A549 (cell line): ENCODE results near the gene PRKAG3. TPM values are rescaled to one million over a fixed set of nuclear protein-coding genes. Genes with fewer than 3 reads are reported as not detected.

ENCODE experiments used
- ATAC-seq, 2 experiments: fragments of 200-7000 bp in 1 of 2; fragments of >200 bp in 1 of 2; cut with Nextera tagmentation in 1 of 2; cut with Tn5 transposase in 1 of 2; 3 replicates each; pipeline versions ENCODE4 v1.8.0 to v1.9.1; 2018 to 2020; ENCODE audit warnings: mild to moderate bottlenecking in 1 of 2, moderate library complexity in 1 of 2
- CTCF ChIA-PET: fragments of 300-600 bp; sonication (Branson Sonifier 250); formaldehyde crosslinking; extraction: SDS; loops from one replicate; lab custom pipeline; 2021; ENCODE audit warnings: antibody characterized with exemption, inconsistent platforms; lab: Yijun Ruan, JAX
- POLR2A ChIA-PET: fragments of 350-600 bp; formaldehyde crosslinking; extraction: SDS; loops from one replicate; lab custom pipeline; 2021; ENCODE audit warnings: antibody characterized with exemption, inconsistent platforms; lab: Yijun Ruan, JAX
- DNase-seq, 2 experiments: peaks; one replicate each; pipeline versions ENCODE4 v3.0.0 to v3.0.0-alpha.2; 2011 to 2016; ENCODE audit warnings: low read depth in 1 of 2, low spot score in 1 of 2
- FAIRE-seq: peaks from 2 replicates; lab custom pipeline; 2011; peaks lifted over from hg19 to GRCh38; lab: Jason Lieb, UNC
- H3K27ac ChIP-seq, 2 experiments: fragments of >200 bp; sonication (Bioruptor Twin); formaldehyde crosslinking; 3 replicates each; pipeline ENCODE4 v1.5.1; 2016 to 2017
- H3K4me1 ChIP-seq: fragments of >200 bp; sonication (Bioruptor Twin); formaldehyde crosslinking; 3 replicates; pipeline ENCODE4 v1.6.1; 2016
- H3K4me2 ChIP-seq: fragments of >200 bp; sonication (Bioruptor Twin); formaldehyde crosslinking; 3 replicates; pipeline ENCODE4 v1.6.1; 2016
- H3K4me3 ChIP-seq: fragments of >200 bp; sonication (Bioruptor Twin); formaldehyde crosslinking; 3 replicates; pipeline ENCODE4 v1.5.1; 2016
- H3K9me3 ChIP-seq: fragments of >200 bp; sonication (Bioruptor Twin); formaldehyde crosslinking; 3 replicates; pipeline ENCODE4 v1.6.1; 2016
- CEBPB ChIP-seq, 2 experiments: fragments of >200 bp in 1 of 2; sonication (Bioruptor Twin) in 1 of 2; formaldehyde crosslinking in 1 of 2; IDR thresholded peaks; 2 replicates each; pipeline ENCODE4 v1.6.1; 2012 to 2016
- EHMT2 ChIP-seq: fragments of 200-600 bp; sonication (generic); IDR thresholded peaks from 2 replicates; pipeline ENCODE4 v1.6.1; 2016; ENCODE audit warnings: antibody characterized with exemption, low read depth, mild to moderate bottlenecking, moderate library complexity
- ELK1 ChIP-seq: fragments of 150-350 bp; IDR thresholded peaks from 2 replicates; pipeline ENCODE4 v1.6.1; 2014; ENCODE audit warnings: low read depth, mild to moderate bottlenecking, low read length
- ESRRA ChIP-seq: fragments of 150-350 bp; IDR thresholded peaks from 2 replicates; pipeline ENCODE4 v1.6.1; 2014; ENCODE audit warnings: mild to moderate bottlenecking, low read length, borderline replicate concordance
- FOSB ChIP-seq: fragments of 250-450 bp; sonication (Bioruptor Pico); IDR thresholded peaks from 2 replicates; pipeline ENCODE4 v1.5.0; 2020; ENCODE audit warnings: mild to moderate bottlenecking, moderate library complexity
- FOSL2 ChIP-seq, 2 experiments: fragments of 450-650 bp in 1 of 2; fragments of >200 bp in 1 of 2; sonication (Bioruptor Twin) in 1 of 2; formaldehyde crosslinking; IDR thresholded peaks; 2 replicates each; pipeline versions ENCODE4 v1.5.0 to v1.6.1; 2016 to 2020; ENCODE audit warnings: mild to moderate bottlenecking in 1 of 2, moderate library complexity in 1 of 2
- HOXB13 ChIP-seq: fragments of 250-450 bp; sonication (Bioruptor Pico); IDR thresholded peaks from 2 replicates; pipeline ENCODE4 v1.5.0; 2020; ENCODE audit warnings: low read depth, mild to moderate bottlenecking, moderate library complexity
- MYC ChIP-seq: IDR thresholded peaks from 2 replicates; pipeline ENCODE4 v1.6.1; 2012; ENCODE audit warnings: mild to moderate bottlenecking, inconsistent platforms, low read length, improper control_type of control experiment, borderline replicate concordance
- NFE2L2 ChIP-seq: fragments of 150-350 bp; conservative IDR thresholded peaks from 2 replicates; pipeline ENCODE4 v1.6.1; 2014; ENCODE audit warnings: low read length
- NR3C1 ChIP-seq: fragments of >200 bp; sonication (Bioruptor Twin); formaldehyde crosslinking; IDR thresholded peaks from 3 replicates; pipeline ENCODE4 v1.6.1; 2017
- PHF8 ChIP-seq: fragments of 200-600 bp; sonication (generic); IDR thresholded peaks from 2 replicates; pipeline ENCODE4 v1.6.1; 2016; ENCODE audit warnings: low read depth, mild to moderate bottlenecking, antibody characterized with exemption, moderate library complexity, borderline replicate concordance
- RAD21 ChIP-seq, 2 experiments: fragments of >200 bp in 1 of 2; sonication (Bioruptor Twin) in 1 of 2; formaldehyde crosslinking in 1 of 2; IDR thresholded peaks in 1 of 2; conservative IDR thresholded peaks in 1 of 2; 2 replicates in 1 of 2; 3 replicates in 1 of 2; pipeline ENCODE4 v1.6.1; 2012 to 2018; ENCODE audit warnings: inconsistent platforms in 1 of 2
- RARB ChIP-seq: fragments of 250-450 bp; sonication (Bioruptor Pico); IDR thresholded peaks from 2 replicates; pipeline ENCODE4 v1.8.0; 2021; ENCODE audit warnings: mild to moderate bottlenecking, moderate library complexity
- RFX5 ChIP-seq: fragments of 450-650 bp; IDR thresholded peaks from 2 replicates; pipeline ENCODE4 v1.7.1; 2014; ENCODE audit warnings: antibody characterized with exemption, mild to moderate bottlenecking, moderate library complexity
- RNF2 ChIP-seq: fragments of 200-600 bp; sonication (generic); IDR thresholded peaks from 2 replicates; pipeline ENCODE4 v1.6.1; 2016; ENCODE audit warnings: low read depth, mild to moderate bottlenecking, antibody characterized with exemption, moderate library complexity, borderline replicate concordance
- SMC3 ChIP-seq: fragments of >200 bp; sonication (Bioruptor Twin); formaldehyde crosslinking; IDR thresholded peaks from 3 replicates; pipeline ENCODE4 v1.6.1; 2018; ENCODE audit warnings: inconsistent platforms
- TFCP2L1 ChIP-seq: fragments of 250-450 bp; sonication (Bioruptor Pico); IDR thresholded peaks from 2 replicates; pipeline ENCODE4 v1.5.0; 2021; ENCODE audit warnings: mild to moderate bottlenecking
- ZFP36 ChIP-seq: fragments of 450-650 bp; IDR thresholded peaks from 2 replicates; pipeline ENCODE4 v1.6.1; 2014; ENCODE audit warnings: borderline replicate concordance; ENCODE audit not compliant: partially characterized antibody
- WGBS: methylation state at CpG from one replicate; pipeline ENCODE4 v1.1.6; 2017; ENCODE audit errors: missing lambda C conversion rate; 5-methylcytosine and 5-hydroxymethylcytosine counted together
- polyA plus RNA-seq, 4 experiments: library from polyadenylated mRNA; depleted of rRNA in 3 of 4; stranded (reverse); fragments of >200 nt; fragmentation: RNase III in 1 of 4; extraction: RNeasy Plus Mini Kit Qiagen cat#74134 plus additional on column Dnase treatment in 1 of 4; gene quantifications; 2 replicates in 3 of 4; 3 replicates in 1 of 4; pipeline ENCODE4 v1.2.3, GENCODE V29; 2011 to 2017
- TF ChIP-seq, protein P1 (sequence below): fragments of >200 bp; sonication (Bioruptor Twin); formaldehyde crosslinking; IDR thresholded peaks from 2 replicates; pipeline ENCODE4 v1.6.1; 2016
- TF ChIP-seq, protein P2 (sequence below): fragments of >200 bp; sonication (Bioruptor Twin); formaldehyde crosslinking; IDR thresholded peaks from 3 replicates; pipeline ENCODE4 v1.6.1; 2016
- TF ChIP-seq, protein P3 (sequence below): fragments of 200-600 bp; sonication (generic); IDR thresholded peaks from 2 replicates; pipeline ENCODE4 v1.6.1; 2016; ENCODE audit warnings: antibody characterized with exemption, mild to moderate bottlenecking, moderate library complexity
- TF ChIP-seq, protein P4 (sequence below): fragments of 250-450 bp; sonication (Bioruptor Pico); IDR thresholded peaks from 2 replicates; pipeline ENCODE4 v1.5.0; 2021; ENCODE audit warnings: mild to moderate bottlenecking, moderate library complexity, borderline replicate concordance

Gene PRKAG3
- polyA plus RNA-seq, 2 of the 4 experiments (the other 2 are of a cell fraction) = not detected

- ATAC-seq = no peak
- Histone ChIP-seq H3K4me3 (no peak overlapping the region), H3K4me1 (peaks cover 9% of the 10 kb centered on the region; the same call in 1 of the 3 replicates), H3K27ac (no peak overlapping the region), H3K4me2 (no peak overlapping the region), H3K9me3 (no peaks in the 10 kb centered on the region)
- DNase-seq = no peak
- 67% methylated on average over 1 of the region's 5 CpGs for WGBS
- TF ChIP-seq PHF8 (no peak), NFE2L2 (no peak), ZFP36 (no peak), ELK1 (no peak), RARB (CRISPR knock-in tag) (no peak), ESRRA (no peak), CEBPB (IDR thresholded peaks at IDR 0.05) (no peak), RFX5 (no peak), FOSB (CRISPR knock-in tag) (no peak), EHMT2 (no peak)
- TF ChIP-seq, protein P1, sequence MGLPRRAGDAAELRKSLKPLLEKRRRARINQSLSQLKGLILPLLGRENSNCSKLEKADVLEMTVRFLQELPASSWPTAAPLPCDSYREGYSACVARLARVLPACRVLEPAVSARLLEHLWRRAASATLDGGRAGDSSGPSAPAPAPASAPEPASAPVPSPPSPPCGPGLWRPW = no peak
- no peak for FAIRE-seq
- ChIA-PET POLR2A (no interaction called here), CTCF (interaction anchor here (1.6 to 23.0 kb wide), 10 partner anchors 9 to 152 kb away, joined by 4 to 665 read pairs (median 12); partner anchors contain the start of genes CDK5R2 and WNT6)
These were observed 46.3 kb upstream of the PRKAG3 start for GRCh38 chr2:218877891-218878290.

GRCh38 chr2:218877331-218877730 lies 45.7 kb upstream of the PRKAG3 start:
- H3K27ac ChIP-seq = no peak overlapping the region
- 31% methylated on average over 6 of the region's 6 CpGs for WGBS

More at GRCh38 chr2:218877331-218877730, 45.7 kb upstream of the PRKAG3 start:
- ChIA-PET CTCF (interaction anchor here (0.5 to 23.0 kb wide), 37 partner anchors 9 to 481 kb away, joined by 3 to 665 read pairs (median 5); partner anchors contain the start of genes CDK5R2, WNT6 and ZFAND2B), POLR2A (no interaction called here)
- H3K9me3 ChIP-seq = no peaks in the 10 kb centered on the region
- DNase-seq (no peak), FAIRE-seq (no peak), ATAC-seq (no peak)
- peaks cover 12% of the 10 kb centered on the region; the same call in 1 of the 3 replicates for H3K4me1 ChIP-seq
- no peak overlapping the region for H3K4me2 ChIP-seq
- TF ChIP-seq FOSL2 (IDR thresholded peaks at IDR 0.05) (no peak), FOSL2 (CRISPR knock-in tag; IDR thresholded peaks at IDR 0.05) (no peak), MYC (no peak), RAD21 (conservative IDR thresholded peaks at IDR 0.05 in 1 of 2, IDR thresholded peaks at IDR 0.05 in 1 of 2) (no peak), NR3C1 (no peak), RFX5 (no peak), CEBPB (IDR thresholded peaks at IDR 0.05) (no peak), PHF8 (no peak), TFCP2L1 (CRISPR knock-in tag) (no peak), SMC3 (no peak), RARB (CRISPR knock-in tag) (no peak), HOXB13 (CRISPR knock-in tag) (no peak), RNF2 (no peak)
- TF ChIP-seq, protein P2, sequence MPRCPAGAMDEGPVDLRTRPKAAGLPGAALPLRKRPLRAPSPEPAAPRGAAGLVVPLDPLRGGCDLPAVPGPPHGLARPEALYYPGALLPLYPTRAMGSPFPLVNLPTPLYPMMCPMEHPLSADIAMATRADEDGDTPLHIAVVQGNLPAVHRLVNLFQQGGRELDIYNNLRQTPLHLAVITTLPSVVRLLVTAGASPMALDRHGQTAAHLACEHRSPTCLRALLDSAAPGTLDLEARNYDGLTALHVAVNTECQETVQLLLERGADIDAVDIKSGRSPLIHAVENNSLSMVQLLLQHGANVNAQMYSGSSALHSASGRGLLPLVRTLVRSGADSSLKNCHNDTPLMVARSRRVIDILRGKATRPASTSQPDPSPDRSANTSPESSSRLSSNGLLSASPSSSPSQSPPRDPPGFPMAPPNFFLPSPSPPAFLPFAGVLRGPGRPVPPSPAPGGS = no peak
- TF ChIP-seq, protein P3, sequence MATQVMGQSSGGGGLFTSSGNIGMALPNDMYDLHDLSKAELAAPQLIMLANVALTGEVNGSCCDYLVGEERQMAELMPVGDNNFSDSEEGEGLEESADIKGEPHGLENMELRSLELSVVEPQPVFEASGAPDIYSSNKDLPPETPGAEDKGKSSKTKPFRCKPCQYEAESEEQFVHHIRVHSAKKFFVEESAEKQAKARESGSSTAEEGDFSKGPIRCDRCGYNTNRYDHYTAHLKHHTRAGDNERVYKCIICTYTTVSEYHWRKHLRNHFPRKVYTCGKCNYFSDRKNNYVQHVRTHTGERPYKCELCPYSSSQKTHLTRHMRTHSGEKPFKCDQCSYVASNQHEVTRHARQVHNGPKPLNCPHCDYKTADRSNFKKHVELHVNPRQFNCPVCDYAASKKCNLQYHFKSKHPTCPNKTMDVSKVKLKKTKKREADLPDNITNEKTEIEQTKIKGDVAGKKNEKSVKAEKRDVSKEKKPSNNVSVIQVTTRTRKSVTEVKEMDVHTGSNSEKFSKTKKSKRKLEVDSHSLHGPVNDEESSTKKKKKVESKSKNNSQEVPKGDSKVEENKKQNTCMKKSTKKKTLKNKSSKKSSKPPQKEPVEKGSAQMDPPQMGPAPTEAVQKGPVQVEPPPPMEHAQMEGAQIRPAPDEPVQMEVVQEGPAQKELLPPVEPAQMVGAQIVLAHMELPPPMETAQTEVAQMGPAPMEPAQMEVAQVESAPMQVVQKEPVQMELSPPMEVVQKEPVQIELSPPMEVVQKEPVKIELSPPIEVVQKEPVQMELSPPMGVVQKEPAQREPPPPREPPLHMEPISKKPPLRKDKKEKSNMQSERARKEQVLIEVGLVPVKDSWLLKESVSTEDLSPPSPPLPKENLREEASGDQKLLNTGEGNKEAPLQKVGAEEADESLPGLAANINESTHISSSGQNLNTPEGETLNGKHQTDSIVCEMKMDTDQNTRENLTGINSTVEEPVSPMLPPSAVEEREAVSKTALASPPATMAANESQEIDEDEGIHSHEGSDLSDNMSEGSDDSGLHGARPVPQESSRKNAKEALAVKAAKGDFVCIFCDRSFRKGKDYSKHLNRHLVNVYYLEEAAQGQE = no peak
- TF ChIP-seq, protein P4, sequence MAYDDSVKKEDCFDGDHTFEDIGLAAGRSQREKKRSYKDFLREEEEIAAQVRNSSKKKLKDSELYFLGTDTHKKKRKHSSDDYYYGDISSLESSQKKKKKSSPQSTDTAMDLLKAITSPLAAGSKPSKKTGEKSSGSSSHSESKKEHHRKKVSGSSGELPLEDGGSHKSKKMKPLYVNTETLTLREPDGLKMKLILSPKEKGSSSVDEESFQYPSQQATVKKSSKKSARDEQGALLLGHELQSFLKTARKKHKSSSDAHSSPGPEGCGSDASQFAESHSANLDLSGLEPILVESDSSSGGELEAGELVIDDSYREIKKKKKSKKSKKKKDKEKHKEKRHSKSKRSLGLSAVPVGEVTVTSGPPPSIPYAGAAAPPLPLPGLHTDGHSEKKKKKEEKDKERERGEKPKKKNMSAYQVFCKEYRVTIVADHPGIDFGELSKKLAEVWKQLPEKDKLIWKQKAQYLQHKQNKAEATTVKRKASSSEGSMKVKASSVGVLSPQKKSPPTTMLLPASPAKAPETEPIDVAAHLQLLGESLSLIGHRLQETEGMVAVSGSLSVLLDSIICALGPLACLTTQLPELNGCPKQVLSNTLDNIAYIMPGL (CRISPR knock-in tag) = no peak
- no peak overlapping the region for H3K4me3 ChIP-seq
